ENCODE results near the gene NEDD9. TPM values are rescaled to one million over a fixed set of nuclear protein-coding genes. Genes with fewer than 3 reads are reported as not detected.

Gene NEDD9
- total RNA-seq, 3 donors from 2014 or later, result 19.1 to 31.6 (median 31.5) TPM

DNA sequence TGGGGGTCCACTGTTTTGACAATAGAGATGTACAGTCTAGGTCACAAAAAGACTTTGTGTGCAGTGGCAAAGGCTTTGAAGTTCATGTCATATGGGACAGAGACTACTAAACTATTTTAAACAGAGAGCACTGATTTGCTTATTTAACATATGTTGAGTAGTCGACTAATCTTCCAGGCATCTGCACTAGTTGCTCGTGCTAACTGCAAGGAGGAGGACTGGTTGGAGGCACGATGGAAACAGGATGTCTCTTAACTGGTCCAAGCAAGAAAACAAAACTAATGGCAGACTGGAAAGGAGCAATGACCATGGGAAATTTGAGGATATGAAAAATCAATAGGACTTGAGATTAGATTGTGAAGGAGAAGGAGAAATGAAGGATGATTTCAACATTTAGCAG lies 92.4 kb downstream of the NEDD9 start:
- no peak overlapping the region for H3K4me3 Mint-ChIP-seq
- DNase-seq (no peak), ATAC-seq (no peak)
- no peaks in the 10 kb centered on the region for H3K9me3 Mint-ChIP-seq
- H3K27me3 Mint-ChIP-seq (ENCODE audit: low read depth), result no peaks in the 10 kb centered on the region
- H3K4me1 Mint-ChIP-seq (ENCODE audit: low read depth), result peaks cover 14% of the 10 kb centered on the region
- peaks cover 5% of the 10 kb centered on the region for H3K36me3 Mint-ChIP-seq (ENCODE audit: insufficient read depth)

DNA sequence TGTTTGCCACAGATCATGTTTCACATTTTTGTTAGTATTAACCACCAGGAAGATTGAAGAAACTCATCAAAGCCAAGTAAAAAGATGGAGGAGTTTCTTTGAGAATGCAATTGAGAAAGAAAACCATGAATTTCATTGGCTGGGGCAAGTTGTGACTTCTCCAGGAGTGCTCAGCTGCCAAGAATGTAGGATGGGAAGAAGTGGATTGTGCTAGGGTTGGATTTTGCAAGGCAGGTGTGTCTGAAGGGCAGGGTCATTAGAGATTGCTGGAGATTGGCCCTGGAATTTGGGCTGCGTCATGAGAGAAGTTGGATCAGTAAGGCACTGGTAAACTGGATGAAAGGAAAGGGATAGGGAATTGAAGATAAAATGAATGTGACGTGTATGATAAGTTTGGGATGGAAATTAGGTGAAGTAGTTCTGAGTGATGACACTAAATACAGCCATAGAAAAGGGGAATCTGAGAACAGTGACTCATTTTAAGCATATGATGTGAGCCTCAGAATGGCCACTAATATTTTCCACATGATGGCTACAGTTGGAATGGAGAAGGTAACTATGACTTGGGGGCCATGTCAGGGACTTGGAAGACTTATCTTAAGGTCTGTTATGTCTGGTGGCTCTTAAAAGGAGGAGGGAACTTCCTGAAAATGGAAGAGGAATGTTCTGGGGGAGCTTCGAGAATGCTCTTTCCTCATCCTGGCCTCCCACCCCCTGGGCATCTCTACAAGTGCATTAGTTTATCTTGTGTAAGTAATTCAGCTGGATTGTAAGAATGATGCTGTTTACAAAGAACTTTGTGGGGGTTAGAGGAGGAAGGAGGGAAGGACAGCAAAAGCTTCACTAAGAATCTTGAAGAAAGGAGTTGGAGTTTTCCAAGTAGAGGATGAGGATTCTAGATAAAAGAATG lies 93.2 kb downstream of the NEDD9 start:
- no peak overlapping the region for H3K4me3 Mint-ChIP-seq
- no peak for DNase-seq
- H3K4me1 Mint-ChIP-seq (ENCODE audit: low read depth), result peaks cover 13% of the 10 kb centered on the region
- no peaks in the 10 kb centered on the region for H3K27me3 Mint-ChIP-seq (ENCODE audit: low read depth)
- ATAC-seq, result no peak
- no peaks in the 10 kb centered on the region for H3K9me3 Mint-ChIP-seq
- H3K36me3 Mint-ChIP-seq (ENCODE audit: insufficient read depth), result peaks cover 11% of the 10 kb centered on the region

GRCh38 chr6:11136809-11137208 lies 95.7 kb downstream of the NEDD9 start:
- Mint-ChIP-seq H3K36me3 (ENCODE audit: insufficient read depth) (peaks cover 12% of the 10 kb centered on the region), H3K9me3 (no peaks in the 10 kb centered on the region), H3K27me3 (ENCODE audit: low read depth) (no peaks in the 10 kb centered on the region), H3K4me1 (ENCODE audit: low read depth) (peaks cover 14% of the 10 kb centered on the region), H3K4me3 (no peak overlapping the region)
- DNase-seq (no peak), ATAC-seq (no peak)

Other genes starting within 250 kb of the NEDD9 start
- not detected for gene ELOVL2, start 188.4 kb downstream of the NEDD9 start, total RNA-seq
- 10 to 100 TPM; 13.7 to 15.2 (median 14.9) TPM for gene SMIM13, start 138.8 kb downstream of the NEDD9 start, total RNA-seq
- gene ERVFRD-1, start 120.9 kb downstream of the NEDD9 start, total RNA-seq, result not detected

All from activated T-cell treated with anti-CD3 and anti-CD28 coated beads, Interleukin-2, amount 50 U/mL, for 4 hours (primary cell).